Astrocyte (in vitro differentiated cells and primary cell): ENCODE data around the gene LIMA1.

Experiments used
- EZH2 ChIP-seq: IDR thresholded peaks from 2 replicates; pipeline ENCODE4 v1.6.1; 2012; ENCODE audit warnings: mild to moderate bottlenecking, low read length, inconsistent platforms; ENCODE audit not compliant: insufficient read depth
- TF ChIP-seq, protein P1 (sequence below): IDR thresholded peaks from 2 replicates; pipeline ENCODE4 v1.5.1; 2011; ENCODE audit warnings: low read depth, mild to moderate bottlenecking, inconsistent platforms, low read length, moderate library complexity; ENCODE audit not compliant: insufficient read depth

DNA sequence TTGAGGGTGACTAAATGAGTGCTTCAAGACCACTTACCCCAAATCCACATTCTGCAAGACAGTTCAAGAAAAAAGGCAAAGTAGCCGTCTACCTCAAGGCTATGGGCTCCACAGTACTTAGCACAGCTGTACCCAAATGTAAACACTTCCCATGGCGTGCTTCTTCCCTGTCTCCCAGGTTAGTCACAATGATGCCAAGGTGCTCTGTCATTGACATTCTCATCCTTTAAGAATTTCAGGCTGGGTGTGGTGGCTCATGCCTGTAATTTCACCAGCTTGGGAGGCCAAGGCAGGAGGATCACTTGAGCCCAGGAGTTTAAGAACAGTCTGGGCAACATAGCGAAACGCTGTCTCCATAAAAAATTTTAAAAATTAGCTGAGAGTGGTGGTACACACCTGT is 64.9 kb downstream of the LIMA1 start:
- TF ChIP-seq, protein P1, sequence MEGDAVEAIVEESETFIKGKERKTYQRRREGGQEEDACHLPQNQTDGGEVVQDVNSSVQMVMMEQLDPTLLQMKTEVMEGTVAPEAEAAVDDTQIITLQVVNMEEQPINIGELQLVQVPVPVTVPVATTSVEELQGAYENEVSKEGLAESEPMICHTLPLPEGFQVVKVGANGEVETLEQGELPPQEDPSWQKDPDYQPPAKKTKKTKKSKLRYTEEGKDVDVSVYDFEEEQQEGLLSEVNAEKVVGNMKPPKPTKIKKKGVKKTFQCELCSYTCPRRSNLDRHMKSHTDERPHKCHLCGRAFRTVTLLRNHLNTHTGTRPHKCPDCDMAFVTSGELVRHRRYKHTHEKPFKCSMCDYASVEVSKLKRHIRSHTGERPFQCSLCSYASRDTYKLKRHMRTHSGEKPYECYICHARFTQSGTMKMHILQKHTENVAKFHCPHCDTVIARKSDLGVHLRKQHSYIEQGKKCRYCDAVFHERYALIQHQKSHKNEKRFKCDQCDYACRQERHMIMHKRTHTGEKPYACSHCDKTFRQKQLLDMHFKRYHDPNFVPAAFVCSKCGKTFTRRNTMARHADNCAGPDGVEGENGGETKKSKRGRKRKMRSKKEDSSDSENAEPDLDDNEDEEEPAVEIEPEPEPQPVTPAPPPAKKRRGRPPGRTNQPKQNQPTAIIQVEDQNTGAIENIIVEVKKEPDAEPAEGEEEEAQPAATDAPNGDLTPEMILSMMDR: no peak
- TF ChIP-seq EZH2: no peak
